DMS114 treated with DMSO at 0.1 percent for 48 hours (cell line): ENCODE measurements around the gene FNDC3A.
"Not testable (repeated sequence)": the region's sequence is repeated elsewhere in the genome, so short reads cannot be mapped to it uniquely, and the experiment has no call there.

Source experiments
- DNase-seq: peaks from one replicate; lab custom pipeline; 2025; ENCODE audit not compliant: unreplicated experiment; lab: John Stamatoyannopoulos, UW

Gene FNDC3A

DNA sequence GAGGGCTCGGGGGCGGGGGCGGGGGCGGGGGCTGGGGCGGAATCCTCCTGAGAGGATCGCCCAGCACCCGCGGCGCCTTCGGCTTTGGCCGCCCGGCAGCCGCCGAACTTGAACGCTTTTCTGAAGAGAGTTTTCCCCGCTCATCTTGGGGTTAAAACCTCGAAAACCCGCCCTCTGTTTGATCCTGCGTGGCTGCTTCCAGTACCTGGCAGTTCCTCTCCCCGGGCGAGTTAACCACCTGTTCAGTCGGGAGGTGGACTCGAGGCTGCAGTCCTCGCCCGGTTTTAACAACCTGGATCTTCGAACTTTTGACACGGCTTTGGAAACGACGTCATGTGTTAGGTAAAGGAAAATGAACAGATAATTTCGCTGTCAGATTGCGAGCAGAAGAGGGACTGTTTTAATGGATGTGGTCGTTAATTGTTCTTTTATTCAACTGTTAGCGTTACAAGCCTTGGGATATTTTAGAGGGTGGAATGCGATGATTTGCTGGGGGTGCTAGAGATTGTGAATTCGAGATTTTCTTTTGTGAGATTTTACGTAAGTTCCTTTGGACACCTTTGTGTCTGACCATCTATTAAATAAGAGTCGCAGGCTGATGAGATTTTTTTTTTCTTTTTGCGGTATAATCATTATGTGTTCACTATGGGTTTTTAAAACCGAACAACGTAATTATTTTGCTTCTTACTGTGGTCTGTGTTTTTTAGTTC is 1.0 kb downstream of the FNDC3A start:
- DNase-seq: no peak

DNA sequence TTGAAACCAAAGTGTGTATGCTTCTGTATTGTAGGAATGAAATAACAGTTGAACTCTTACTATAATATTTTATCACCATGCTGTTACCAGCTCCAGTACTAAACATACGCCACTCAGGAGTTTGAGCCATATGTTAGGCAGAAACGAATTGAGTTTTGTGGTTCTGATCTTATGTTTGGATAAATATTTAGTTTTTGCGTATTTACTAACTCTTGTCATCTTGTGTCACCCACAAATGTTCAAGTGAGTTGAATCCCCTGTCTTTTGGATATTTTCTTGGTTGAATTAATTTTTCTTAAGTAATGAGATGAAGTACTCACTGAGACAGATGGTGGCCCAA is 1.5 kb downstream of the FNDC3A start:
- DNase-seq: no peak

DNA sequence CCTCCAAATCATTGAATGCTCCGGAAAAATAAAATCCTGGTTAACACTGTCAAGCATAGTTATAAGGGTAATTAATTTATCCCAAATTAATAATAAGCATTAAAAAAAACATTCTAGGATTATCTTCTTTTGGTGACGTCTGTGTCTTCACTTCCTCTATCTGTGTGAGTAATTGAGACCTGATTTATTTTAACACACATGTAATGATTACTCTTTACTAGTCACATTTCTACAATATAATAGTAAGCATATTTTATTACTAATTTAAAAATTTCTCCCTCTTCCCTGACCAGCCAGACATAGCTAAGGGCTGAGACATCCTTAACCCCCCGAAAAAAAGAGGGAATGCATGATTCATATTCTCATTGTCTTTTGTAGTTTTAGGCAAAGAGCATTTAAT is 2.3 kb downstream of the FNDC3A start:
- no peak for DNase-seq

DNA sequence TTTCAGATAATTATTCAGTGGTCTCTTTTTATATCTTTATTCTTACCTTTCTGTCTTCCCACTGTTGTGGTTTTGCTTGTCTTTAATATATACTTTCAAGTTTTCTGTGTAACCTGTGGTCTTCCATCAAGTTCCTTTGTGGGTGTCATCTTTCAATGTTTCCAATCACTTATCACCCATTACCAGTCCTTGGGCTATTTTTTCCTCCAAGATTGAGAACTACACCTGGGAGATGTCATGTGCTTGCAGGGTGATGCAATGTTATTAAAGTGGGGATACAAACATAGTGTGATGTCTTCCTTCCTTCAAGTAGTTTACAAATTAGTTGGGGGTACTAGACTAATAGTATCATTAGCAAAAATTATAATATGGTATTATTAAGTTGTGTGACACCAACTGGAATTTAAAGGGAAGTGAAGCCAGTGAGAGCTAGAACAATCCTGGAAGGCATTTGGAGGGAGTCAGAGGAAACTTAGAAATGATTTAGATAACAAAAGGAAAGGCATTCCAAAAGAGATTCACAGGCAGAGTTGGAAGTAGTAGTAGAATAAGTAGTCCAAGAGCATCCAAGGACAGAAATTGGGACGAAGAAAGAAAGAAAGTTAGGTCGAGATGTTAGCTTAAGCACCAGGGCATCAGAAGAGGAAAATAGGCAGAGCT is 3.4 kb downstream of the FNDC3A start:
- DNase-seq: no peak

DNA sequence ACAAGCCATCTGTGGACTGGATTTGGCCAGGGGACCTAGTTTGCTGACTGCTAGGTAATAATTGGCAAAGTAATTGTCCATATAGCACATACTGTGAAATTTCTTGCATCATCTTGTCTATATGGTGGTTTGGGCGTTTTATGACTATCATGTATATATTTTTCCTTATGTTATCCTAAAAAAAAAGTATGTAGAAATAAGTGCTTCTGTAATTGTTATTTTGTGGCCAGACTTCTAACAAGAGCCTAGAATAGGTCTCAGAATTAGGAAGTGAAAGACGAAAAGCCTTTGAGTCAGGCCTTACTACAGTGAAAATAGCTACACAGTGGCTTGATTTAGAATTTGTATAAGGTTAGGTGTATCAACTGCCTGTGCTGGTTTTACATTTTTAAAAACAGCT is 4.2 kb downstream of the FNDC3A start:
- no peak for DNase-seq

DNA sequence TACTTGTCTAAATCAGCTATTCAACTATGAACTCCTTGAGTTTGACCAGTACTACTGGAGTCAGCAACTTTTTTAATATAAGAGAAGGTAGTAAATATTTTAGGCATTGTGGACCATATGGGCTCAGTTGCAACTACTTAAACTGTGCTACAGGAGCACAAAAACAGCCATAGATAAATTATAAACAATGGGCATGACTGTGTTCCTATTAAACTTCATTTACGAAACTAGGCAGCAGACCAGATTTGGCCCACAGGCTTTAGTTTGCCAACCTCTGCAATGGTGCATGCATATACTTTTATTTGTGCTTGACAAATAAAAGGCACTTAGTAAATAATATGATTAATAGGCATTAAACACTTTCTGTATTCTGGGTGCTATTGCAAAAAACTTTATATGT is 7.6 kb downstream of the FNDC3A start:
- no peak for DNase-seq

DNA sequence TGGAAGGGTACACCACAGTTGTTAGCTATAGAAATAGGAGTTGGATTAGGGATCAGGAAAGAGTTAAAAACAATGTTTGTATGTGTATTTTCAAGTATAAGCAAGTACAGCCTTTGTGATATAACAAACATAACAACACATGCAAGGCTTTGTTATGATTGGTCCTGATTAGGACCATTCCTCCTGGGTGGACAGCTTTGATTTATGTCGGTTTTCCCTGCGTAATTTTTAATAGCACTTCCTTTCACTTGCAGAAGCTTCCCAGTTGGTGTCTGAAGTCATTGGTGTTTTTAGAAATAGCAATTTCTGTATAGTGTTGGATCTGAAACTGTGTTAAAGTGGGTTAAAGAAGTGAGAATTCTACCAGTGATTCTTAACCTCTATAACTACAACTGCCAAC is 10.0 kb downstream of the FNDC3A start:
- no peak for DNase-seq

DNA sequence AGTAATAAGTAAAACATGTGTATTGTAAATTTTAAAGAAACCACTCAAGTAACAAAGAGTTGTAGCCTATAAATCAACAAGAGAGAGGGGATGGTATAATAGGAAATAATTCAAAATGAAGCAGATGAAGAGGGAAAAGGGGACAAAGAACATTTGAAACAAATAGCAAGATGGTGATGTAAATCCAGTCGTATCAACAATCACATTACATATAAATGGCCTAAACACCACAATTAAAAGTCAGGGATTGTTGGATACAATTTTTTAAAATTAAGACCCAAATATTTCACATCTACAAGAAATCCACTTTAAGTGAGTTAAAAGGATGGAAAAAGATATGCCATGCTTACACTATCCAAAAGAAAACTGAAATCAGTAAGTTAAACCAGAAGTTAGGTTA is 15.2 kb downstream of the FNDC3A start:
- no peak for DNase-seq

DNA sequence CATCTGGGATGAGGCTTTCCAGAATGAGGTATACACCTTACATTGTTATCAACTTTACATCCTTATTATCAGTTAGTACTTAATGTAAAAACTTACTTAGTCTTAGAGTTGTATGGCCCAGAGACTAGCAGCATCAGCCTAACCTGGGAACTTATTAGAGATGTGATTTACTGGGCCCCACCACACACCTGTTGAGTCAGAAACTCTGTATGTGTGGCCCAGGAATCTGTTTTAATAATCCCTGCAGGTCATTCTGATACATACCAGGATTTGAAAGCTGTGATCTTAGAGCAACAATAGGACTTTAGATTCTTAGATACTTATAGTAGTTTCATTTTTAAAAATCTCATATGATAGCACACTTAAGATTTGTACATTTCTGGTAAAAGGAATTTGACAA is 17.4 kb downstream of the FNDC3A start:
- DNase-seq: no peak

DNA sequence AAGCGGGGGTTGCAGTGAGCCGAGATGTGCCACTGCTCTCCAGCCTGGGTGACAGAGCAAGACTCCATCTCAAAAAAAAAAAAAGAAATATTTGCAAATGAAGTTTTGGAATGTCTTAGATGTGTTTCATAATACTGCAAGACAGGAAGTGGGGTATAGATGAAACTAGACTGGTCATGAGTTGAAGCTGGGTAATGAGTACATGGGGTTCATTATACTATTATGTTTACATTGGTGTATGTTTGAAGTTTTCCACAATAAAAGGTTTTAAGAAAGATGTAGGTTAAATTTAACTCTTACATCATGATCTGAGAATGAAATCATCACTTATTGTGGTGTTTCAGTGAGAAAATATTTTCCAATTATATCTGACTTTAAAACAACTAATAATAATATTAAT is 19.0 kb downstream of the FNDC3A start:
- no peak for DNase-seq

DNA sequence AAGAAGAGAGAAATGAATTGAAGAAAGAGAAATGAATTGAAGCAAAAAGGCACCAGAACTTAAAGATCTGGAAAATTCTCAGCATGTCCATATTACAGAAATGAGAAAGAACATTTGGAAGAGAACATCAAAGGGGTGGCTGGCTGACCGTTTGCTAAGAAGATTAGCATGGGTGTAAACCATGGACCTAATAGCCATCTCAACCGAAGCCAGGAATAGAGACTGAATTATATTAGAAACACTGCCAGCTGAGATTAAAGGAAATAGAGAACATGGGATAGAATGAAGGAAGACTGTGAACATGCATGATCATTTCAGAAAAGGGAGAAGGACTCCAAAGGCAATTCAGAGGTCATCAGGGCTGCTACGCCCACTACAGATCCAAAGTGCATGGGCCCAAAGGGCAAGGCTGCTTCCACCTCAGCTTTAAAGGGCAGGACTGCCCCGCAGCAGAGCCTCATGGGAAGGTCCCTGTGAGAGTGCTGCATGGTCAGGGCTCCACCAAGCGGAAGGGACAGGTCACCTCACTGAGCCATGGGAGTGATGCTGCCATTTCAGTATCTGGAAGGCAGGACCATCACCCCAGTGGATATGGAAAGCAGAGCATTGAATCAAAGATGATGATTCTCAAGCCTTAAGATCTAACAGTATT is 23.1 kb downstream of the FNDC3A start:
- DNase-seq: no peak

DNA sequence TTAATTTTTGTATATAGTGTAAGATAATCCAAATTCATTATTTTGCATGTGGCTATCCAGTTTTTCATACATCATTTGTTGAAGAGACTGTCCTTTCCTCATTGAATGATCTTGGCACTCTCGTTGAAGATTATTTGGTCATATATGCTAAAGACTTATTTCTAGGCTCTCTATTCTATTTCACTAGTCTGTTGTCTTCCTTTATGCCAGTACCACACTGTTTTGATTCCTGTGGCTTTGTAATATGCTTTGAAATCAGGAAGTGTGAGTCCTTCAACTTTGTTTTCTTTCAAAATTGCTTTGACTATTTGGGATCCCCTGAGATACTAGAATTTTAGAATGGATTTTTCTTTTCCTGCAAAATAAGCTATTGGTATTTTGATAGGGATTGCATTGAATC is 24.5 kb downstream of the FNDC3A start:
- no peak for DNase-seq

DNA sequence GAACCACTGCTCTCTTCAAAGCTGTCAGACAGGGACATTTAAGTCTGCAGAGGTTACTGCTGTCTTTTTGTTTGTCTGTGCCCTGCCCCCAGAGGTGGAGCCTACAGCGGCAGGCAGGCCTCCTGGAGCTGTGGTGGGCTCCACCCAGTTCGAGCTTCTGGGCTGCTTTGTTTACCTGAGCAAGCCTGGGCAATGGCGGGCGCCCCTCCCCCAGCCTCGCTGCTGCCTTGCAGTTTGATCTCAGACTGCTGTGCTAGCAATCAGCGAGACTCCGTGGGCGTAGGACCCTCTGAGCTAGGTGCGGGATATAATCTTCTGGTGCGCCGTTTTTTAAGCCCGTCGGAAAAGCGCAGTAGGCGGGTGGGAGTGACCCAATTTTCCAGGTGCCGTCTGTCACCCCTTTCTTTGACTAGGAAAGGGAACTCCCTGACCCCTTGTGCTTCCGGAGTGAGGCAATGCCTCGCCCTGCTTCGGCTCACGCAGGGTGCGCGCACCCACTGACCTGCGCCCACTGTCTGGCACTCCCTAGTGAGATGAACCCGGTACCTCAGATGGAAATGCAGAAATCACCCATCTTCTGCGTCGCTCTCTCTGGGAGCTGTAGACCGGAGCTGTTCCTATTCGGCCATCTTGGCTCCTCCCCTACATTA is 43.4 kb downstream of the FNDC3A start:
- DNase-seq: not testable (repeated sequence)

DNA sequence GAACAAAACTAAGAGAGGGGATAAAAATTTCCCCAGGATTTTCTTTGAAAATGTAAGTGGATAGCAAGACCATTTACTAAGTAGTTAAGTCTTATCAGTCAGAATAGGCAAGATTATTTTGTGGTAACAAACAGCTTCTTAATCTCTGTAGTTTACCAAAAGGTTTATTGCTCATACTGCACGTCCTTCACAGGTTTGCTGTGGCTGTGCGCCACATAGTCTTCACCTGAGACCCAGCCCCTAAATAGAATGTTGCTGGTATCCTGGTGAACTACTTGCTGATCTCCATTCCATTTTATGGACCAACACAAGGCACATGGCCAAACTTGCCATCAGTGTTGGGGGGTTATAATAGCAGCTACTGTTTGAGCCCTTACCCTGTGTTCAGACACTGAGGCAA is 44.6 kb downstream of the FNDC3A start:
- DNase-seq: no peak

DNA sequence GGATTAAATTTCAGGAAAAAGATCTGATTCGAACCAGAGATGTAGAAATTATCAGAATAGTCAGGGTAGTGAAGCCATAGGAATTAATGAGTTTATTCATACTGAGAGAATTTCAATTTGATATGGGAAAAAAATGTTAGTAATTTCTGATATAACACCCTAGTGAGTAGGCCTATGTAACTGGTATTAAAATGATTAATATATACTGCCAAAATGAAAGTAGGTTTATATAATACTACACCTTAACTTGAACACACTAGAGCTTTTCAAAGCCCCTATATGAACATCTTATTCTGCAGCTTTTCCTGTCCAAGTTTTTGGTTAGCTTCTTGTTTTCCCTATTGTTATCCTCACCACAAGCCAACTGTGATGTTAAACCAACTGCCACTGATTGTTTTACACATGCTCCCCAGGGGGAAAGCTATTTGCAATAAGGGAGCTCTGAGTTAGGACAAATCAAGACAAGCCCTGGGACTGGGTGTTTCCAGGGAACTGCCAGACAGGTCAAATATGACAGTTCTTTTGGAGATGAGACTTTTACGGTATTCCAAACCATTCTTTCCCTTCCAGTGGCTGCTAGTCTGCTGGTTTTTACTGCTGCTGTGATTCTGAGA is 45.3 kb downstream of the FNDC3A start:
- no peak for DNase-seq

DNA sequence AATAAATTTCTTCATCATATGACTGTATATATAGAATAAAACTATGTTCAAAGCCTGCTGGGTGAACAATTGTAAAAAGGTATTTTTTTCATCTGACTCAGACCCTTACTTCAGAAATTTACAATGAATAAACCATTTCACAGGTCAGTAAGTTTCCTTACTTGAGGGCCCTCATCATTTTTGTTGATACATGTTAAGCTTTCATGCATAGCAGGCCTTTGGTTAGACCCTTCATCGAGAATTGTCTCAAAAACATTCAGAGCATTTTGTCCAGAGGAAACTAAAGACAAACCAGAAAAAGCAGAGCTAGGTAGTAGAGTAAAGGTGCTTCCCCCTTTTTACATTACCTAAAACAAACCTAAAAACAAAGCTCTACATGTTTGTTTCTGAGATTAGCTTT is 46.2 kb downstream of the FNDC3A start:
- no peak for DNase-seq

DNA sequence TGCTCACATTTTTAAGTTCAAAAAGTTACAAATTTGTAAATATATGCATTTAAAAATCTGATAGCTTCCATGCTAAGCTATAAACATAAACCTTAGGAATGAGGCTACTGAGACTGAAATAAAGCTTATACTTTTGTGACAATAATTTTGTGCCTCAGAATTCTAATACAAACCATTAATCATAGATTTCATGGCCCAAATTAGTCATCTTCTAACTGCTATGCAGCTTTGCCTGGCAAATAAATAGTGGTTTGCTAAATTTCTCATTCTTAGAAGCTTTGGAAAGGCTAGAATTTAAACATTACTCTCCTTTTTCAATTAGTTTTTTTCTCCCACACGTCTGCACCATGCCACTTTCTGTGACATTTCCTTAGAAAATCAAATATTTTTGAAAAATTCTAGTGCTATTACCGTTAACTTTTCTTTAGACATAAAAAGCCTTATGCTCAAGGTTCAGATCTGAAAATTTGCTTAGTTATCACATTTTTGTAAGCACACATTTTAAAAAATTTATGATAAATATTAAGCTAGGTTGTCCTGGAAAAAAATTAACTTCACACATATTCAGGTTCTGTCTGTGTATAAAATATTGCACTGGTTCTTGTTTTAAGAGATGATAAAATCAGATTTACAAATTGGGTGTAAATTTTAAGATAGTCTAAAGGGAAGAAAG is 46.9 kb downstream of the FNDC3A start:
- DNase-seq: no peak

DNA sequence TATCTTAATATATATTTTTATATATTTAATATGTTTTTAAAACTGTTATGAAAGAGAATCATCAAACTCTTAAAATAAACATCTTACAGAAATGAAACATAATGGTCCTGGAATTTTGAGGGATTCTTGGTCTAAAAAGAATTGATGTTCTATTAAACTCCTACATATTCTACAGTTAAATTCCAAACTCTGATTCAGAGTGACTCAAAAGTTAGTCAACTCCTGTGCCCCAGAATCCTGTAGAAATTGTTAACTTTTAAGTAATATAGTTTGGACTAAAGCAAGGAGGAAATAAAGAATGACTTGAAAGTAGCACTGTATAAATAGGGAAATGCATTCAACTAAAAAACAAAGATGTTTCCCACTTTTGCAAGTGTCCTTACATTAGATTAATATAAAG is 47.7 kb downstream of the FNDC3A start:
- no peak for DNase-seq

DNA sequence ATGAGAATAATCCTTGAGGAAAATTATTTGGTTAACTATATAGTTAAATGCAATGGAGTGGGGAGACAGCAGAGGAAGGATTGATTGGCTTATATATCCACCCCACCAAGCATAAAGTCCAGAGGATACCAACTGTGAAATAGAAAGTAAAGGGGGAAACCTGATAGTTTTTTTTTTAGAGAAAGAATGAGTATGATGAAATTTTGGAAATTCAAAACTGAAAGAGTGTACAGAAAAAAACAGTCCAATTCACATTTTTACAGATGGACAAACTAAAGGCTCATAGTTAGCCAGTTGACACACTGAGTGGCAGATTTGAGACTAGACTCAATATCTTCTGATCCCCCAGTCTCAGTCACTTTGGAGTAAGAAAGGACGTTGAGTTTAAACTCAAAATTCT is 51.1 kb downstream of the FNDC3A start:
- DNase-seq: no peak

DNA sequence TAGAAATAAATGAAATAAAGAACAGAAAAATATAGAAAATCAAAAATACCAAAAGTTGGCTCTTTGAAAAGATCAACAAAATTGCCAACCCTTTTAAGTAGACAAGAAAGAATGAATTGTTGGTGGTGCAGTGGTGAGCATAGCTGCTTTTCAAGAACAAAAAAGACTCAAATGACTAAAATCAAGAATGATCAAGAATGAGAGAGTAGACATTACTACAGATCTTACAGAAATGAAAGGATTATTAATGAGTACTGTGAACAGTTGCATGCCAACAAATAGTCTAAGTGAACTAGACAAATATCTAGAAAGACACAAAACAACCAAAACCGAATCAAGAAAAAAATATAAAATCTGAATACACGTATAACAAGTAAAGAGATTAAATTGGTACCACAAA is 53.9 kb downstream of the FNDC3A start:
- DNase-seq: no peak

DNA sequence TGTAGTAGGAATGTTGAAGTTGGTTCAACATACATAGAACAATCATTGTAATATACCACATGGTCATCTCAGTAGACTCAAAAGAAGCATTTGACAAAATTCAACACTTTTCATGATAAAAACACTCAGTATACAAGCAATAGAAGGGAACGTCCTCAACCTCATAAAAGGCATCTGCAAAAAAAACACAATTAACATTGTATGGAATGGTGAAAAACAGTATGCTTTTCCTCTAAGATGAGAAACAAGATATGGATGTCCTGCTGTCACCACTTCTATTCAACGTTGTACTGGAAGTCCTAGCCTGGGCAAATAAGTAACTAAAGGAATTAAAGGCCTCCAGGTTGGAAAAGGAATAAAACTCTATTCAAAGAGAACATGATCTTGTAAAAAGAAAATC is 54.5 kb downstream of the FNDC3A start:
- no peak for DNase-seq
